ENCODE measurements around the gene MS4A4A.
"Not testable (repeated sequence)": the region's sequence is repeated elsewhere in the genome, so short reads cannot be mapped to it uniquely, and the experiment has no call there.

MS4A4A gene

GRCh38 chr11:60301178-60301577 lies 20.7 kb downstream of the MS4A4A start:
- Histone ChIP-seq H3K9me3 (ENCODE audit: insufficient read depth, low read depth, low read length) (no peaks in the 10 kb centered on the region), H3K4me2 (ENCODE audit: low read depth, low read length, poor library complexity, severe bottlenecking) (no peak overlapping the region), H3K4me3 (ENCODE audit: low read length, poor library complexity, severe bottlenecking) (no peak overlapping the region), H3K9ac (ENCODE audit: low read depth, low read length, poor library complexity, severe bottlenecking) (no peak overlapping the region), H3K27me3 (ENCODE audit: insufficient read depth, low read length, poor library complexity, severe bottlenecking) (no peaks in the 10 kb centered on the region), H4K20me1 (ENCODE audit: insufficient read depth, low read length, poor library complexity, severe bottlenecking) (no peaks in the 10 kb centered on the region), H3K9me2 (replicated peaks; ENCODE audit: low read depth, low read length) (no peaks in the 10 kb centered on the region), H3K4me1 (ENCODE audit: insufficient read depth, low read length, poor library complexity, severe bottlenecking) (no peaks in the 10 kb centered on the region), H2AFZ (ENCODE audit: low read length) (no peak overlapping the region), H3F3A (ENCODE audit: low read depth) (no peaks in the 10 kb centered on the region), H3K79me2 (ENCODE audit: insufficient read depth, low read length) (no peaks in the 10 kb centered on the region), H3K36me3 (ENCODE audit: insufficient read depth, low read length) (no peaks in the 10 kb centered on the region)
- no peak for TF ChIP-seq CTCF (conservative IDR thresholded peaks at IDR 0.05; ENCODE audit: low read length)

DNA sequence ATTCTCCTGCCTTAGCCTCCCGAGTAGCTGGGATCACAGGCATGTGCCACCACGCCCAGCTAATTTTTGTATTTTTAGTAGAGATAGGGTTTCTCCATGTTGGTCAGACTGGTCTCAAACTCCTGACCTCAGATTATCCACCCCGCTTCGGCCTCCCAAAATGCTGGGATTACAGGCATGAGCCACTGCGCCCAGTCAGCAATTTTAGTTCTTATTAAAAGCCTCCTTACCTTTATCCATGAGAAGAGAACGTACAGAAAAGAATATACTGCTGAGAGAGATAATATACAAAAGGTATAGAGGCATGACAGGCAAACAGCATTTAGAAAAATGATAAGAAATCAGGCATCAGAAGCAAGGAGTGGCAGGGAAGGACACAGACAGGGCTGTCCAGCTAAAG lies 21.4 kb downstream of the MS4A4A start:
- not testable (repeated sequence) for H3K9me3 ChIP-seq (ENCODE audit: insufficient read depth, low read depth, low read length); H3K9me2 ChIP-seq (replicated peaks; ENCODE audit: low read depth, low read length); H3K27me3 ChIP-seq (ENCODE audit: insufficient read depth, low read length, poor library complexity, severe bottlenecking); H3K36me3 ChIP-seq (ENCODE audit: insufficient read depth, low read length); H3K4me1 ChIP-seq (ENCODE audit: insufficient read depth, low read length, poor library complexity, severe bottlenecking); H3F3A ChIP-seq (ENCODE audit: low read depth); H3K4me3 ChIP-seq (ENCODE audit: low read length, poor library complexity, severe bottlenecking); H2AFZ ChIP-seq (ENCODE audit: low read length); H3K9ac ChIP-seq (ENCODE audit: low read depth, low read length, poor library complexity, severe bottlenecking); H3K4me2 ChIP-seq (ENCODE audit: low read depth, low read length, poor library complexity, severe bottlenecking); H3K79me2 ChIP-seq (ENCODE audit: insufficient read depth, low read length); H4K20me1 ChIP-seq (ENCODE audit: insufficient read depth, low read length, poor library complexity, severe bottlenecking)

GRCh38 chr11:60303661-60304060 lies 23.2 kb downstream of the MS4A4A start:
- H2AFZ ChIP-seq (ENCODE audit: low read length) = no peak overlapping the region
- no peak overlapping the region for H3K9ac ChIP-seq (ENCODE audit: low read depth, low read length, poor library complexity, severe bottlenecking)
- H3K79me2 ChIP-seq (ENCODE audit: insufficient read depth, low read length) = no peaks in the 10 kb centered on the region
- no peak overlapping the region for H3K4me2 ChIP-seq (ENCODE audit: low read depth, low read length, poor library complexity, severe bottlenecking)
- H3K4me3 ChIP-seq (ENCODE audit: low read length, poor library complexity, severe bottlenecking) = no peak overlapping the region
- H3K4me1 ChIP-seq (ENCODE audit: insufficient read depth, low read length, poor library complexity, severe bottlenecking) = no peaks in the 10 kb centered on the region
- no peaks in the 10 kb centered on the region for H3K36me3 ChIP-seq (ENCODE audit: insufficient read depth, low read length)
- H3K27me3 ChIP-seq (ENCODE audit: insufficient read depth, low read length, poor library complexity, severe bottlenecking) = no peaks in the 10 kb centered on the region
- no peaks in the 10 kb centered on the region for H3K9me2 ChIP-seq (replicated peaks; ENCODE audit: low read depth, low read length)
- no peaks in the 10 kb centered on the region for H4K20me1 ChIP-seq (ENCODE audit: insufficient read depth, low read length, poor library complexity, severe bottlenecking)
- TF ChIP-seq CTCF (conservative IDR thresholded peaks at IDR 0.05; ENCODE audit: low read length) (no peak), EZH2phosphoT487 (IDR thresholded peaks at IDR 0.05; ENCODE audit: borderline replicate concordance) (no peak)
- H3F3A ChIP-seq (ENCODE audit: low read depth) = no peaks in the 10 kb centered on the region
- no peaks in the 10 kb centered on the region for H3K9me3 ChIP-seq (ENCODE audit: insufficient read depth, low read depth, low read length)

- Histone ChIP-seq H3K4me2 (ENCODE audit: low read depth, low read length, poor library complexity, severe bottlenecking) (no peak overlapping the region), H3K79me2 (ENCODE audit: insufficient read depth, low read length) (no peaks in the 10 kb centered on the region), H3K4me1 (ENCODE audit: insufficient read depth, low read length, poor library complexity, severe bottlenecking) (no peaks in the 10 kb centered on the region), H3K9me3 (ENCODE audit: insufficient read depth, low read depth, low read length) (no peaks in the 10 kb centered on the region), H3K27me3 (ENCODE audit: insufficient read depth, low read length, poor library complexity, severe bottlenecking) (no peaks in the 10 kb centered on the region), H3K4me3 (ENCODE audit: low read length, poor library complexity, severe bottlenecking) (no peak overlapping the region), H3F3A (ENCODE audit: low read depth) (no peaks in the 10 kb centered on the region), H4K20me1 (ENCODE audit: insufficient read depth, low read length, poor library complexity, severe bottlenecking) (no peaks in the 10 kb centered on the region), H3K9ac (ENCODE audit: low read depth, low read length, poor library complexity, severe bottlenecking) (no peak overlapping the region), H2AFZ (ENCODE audit: low read length) (no peak overlapping the region), H3K36me3 (ENCODE audit: insufficient read depth, low read length) (no peaks in the 10 kb centered on the region), H3K9me2 (replicated peaks; ENCODE audit: low read depth, low read length) (no peaks in the 10 kb centered on the region)
- no peak for TF ChIP-seq CTCF (conservative IDR thresholded peaks at IDR 0.05; ENCODE audit: low read length)
- TF ChIP-seq EZH2phosphoT487 (IDR thresholded peaks at IDR 0.05; ENCODE audit: borderline replicate concordance) = no peak
Measured at GRCh38 chr11:60305906-60306619, 25.6 kb downstream of the MS4A4A start.

Data from Loucy (cell line).